Keratinocyte (primary cell): ENCODE measurements around the gene NOL11. TPM values are rescaled to one million over a fixed set of nuclear protein-coding genes. Genes with fewer than 3 reads are reported as not detected.

Experiments used
- DNase-seq: peaks from one replicate; pipeline ENCODE4 v3.0.0-alpha.2; 2011; ENCODE audit warnings: low read depth, missing footprints, low spot score
- FAIRE-seq: peaks from 2 replicates; lab custom pipeline; 2011; peaks lifted over from hg19 to GRCh38; lab: Jason Lieb, UNC
- H2AFZ ChIP-seq: 2 replicates; pipeline ENCODE4 v1.6.0; 2012; ENCODE audit warnings: low read length, control low read depth, inconsistent platforms; ENCODE audit not compliant: control insufficient read depth
- H3K27ac ChIP-seq: 2 replicates; pipeline ENCODE4 v1.5.1; 2011; ENCODE audit warnings: low read length; ENCODE audit not compliant: control insufficient read depth, insufficient read depth
- H3K27me3 ChIP-seq: 3 replicates; pipeline ENCODE4 v1.6.0; 2011; ENCODE audit warnings: low read length; ENCODE audit not compliant: control insufficient read depth, insufficient read depth; ENCODE audit errors: extremely low read depth
- H3K36me3 ChIP-seq, 2 experiments: 2 replicates in 1 of 2; 3 replicates in 1 of 2; pipeline ENCODE4 v1.5.1; 2011; ENCODE audit warnings: low read length in 2 of 2, mild to moderate bottlenecking in 1 of 2; ENCODE audit not compliant: control insufficient read depth in 2 of 2, insufficient read depth in 2 of 2; ENCODE audit errors: extremely low read depth in 1 of 2
- H3K4me1 ChIP-seq: 3 replicates; pipeline ENCODE4 v1.5.1; 2011; ENCODE audit warnings: low read length; ENCODE audit not compliant: control insufficient read depth, insufficient read depth; ENCODE audit errors: extremely low read depth
- H3K4me2 ChIP-seq: 3 replicates; pipeline ENCODE4 v1.6.0; 2011; ENCODE audit warnings: low read depth, low read length; ENCODE audit not compliant: control insufficient read depth, insufficient read depth; ENCODE audit errors: extremely low read depth
- H3K4me3 ChIP-seq, 3 experiments: fragments of 200-600 bp in 1 of 3; sonication (generic) in 1 of 3; 2 replicates in 2 of 3; 3 replicates in 1 of 3; pipeline ENCODE4 v1.5.1; 2011 to 2016; ENCODE audit warnings: low read length in 3 of 3, mild to moderate bottlenecking in 3 of 3, control low read depth in 2 of 3, inconsistent platforms in 1 of 3, low read depth in 1 of 3, mixed read lengths in 1 of 3, mixed run types in 1 of 3, moderate library complexity in 1 of 3; ENCODE audit not compliant: control insufficient read depth in 2 of 3, insufficient read depth in 2 of 3; ENCODE audit errors: extremely low read depth in 1 of 3
- H3K79me2 ChIP-seq: 2 replicates; pipeline ENCODE4 v1.6.0; 2012; ENCODE audit warnings: low read length; ENCODE audit not compliant: control insufficient read depth, insufficient read depth
- H3K9ac ChIP-seq: 3 replicates; pipeline ENCODE4 v1.6.0; 2011; ENCODE audit warnings: low read length; ENCODE audit not compliant: control insufficient read depth, insufficient read depth; ENCODE audit errors: extremely low read depth
- H3K9me1 ChIP-seq: 3 replicates; pipeline ENCODE4 v1.6.0; 2011; ENCODE audit warnings: low read length; ENCODE audit not compliant: control insufficient read depth, insufficient read depth; ENCODE audit errors: extremely low read depth
- H3K9me3 ChIP-seq: 2 replicates; pipeline ENCODE4 v1.5.1; 2012; ENCODE audit warnings: low read depth, low read length; ENCODE audit not compliant: control insufficient read depth
- H4K20me1 ChIP-seq: 3 replicates; pipeline ENCODE4 v1.6.0; 2011; ENCODE audit warnings: low read length; ENCODE audit not compliant: control insufficient read depth, insufficient read depth; ENCODE audit errors: extremely low read depth
- EZH2 ChIP-seq: IDR thresholded peaks from one replicate; pipeline ENCODE4 v1.6.1; 2012; ENCODE audit warnings: inconsistent platforms, mild to moderate bottlenecking, low read length, moderate library complexity
- dilution Hi-C: fragments of 300-500 bp; cut with MboI; formaldehyde crosslinking; loops from one replicate; pipeline ENCODE4 v1.7.0; 2020; ENCODE audit warnings: low sequenced_read_pairs; ENCODE audit not compliant: extremely low pct_ligation_motif_present
- polyA plus RNA-seq, 5 experiments: library from polyadenylated mRNA; depleted of rRNA in 3 of 5; stranded (reverse) in 3 of 5; stranded (forward) in 1 of 5; unstranded in 1 of 5; fragments of >200 nt; gene quantifications; 1 replicate in 1 of 5; 2 replicates in 3 of 5; 3 replicates in 1 of 5; pipeline versions ENCODE4 v1.2.1 to v1.2.3, GENCODE V29; 2011 to 2012; ENCODE audit warnings: missing spikeins in 2 of 5, low read depth in 1 of 5, low replicate concordance in 1 of 5
- TF ChIP-seq, protein P1 (sequence below), 3 experiments: IDR thresholded peaks in 1 of 3; conservative IDR thresholded peaks in 1 of 3; optimal IDR thresholded peaks in 1 of 3; 2 replicates in 2 of 3; 3 replicates in 1 of 3; pipeline versions ENCODE3 to v1.5.1; 2011; ENCODE audit warnings: low read length in 3 of 3, mild to moderate bottlenecking in 3 of 3, moderate library complexity in 2 of 3, control low read depth in 1 of 3, inconsistent platforms in 1 of 3; ENCODE audit not compliant: insufficient read depth in 2 of 3; ENCODE audit errors: extremely low read depth in 1 of 3

Gene NOL11
- polyA plus RNA-seq, 1 donor (not counting 4 experiments of a cell fraction or from before 2014, with no cell fraction given), result 63.0 TPM

DNA sequence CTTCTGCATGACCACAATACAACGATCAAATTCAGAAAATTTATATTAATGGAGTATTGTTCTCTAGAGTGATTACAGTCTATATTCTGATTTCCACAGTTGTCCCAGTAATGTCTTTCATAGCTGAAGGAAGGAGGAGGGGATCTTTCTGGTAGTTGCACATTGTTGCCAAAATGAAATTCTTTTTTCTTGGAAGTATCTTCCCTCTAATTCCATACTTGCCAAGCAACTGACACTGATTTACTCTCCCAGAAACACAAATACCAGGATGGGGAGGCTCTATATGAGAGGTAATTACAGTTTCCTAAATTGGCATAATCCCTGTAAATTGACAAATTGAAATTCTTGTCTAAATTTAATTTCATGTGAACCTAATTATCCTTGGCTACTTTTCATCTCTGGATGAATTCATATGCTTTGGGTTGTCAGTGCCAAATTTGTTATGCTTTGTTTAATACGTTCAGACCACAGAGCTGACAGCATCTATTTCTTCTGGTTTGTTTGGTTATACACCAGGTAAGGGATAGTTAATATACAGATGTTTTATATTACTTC is 30.0 kb downstream of the NOL11 start:
- FAIRE-seq (no peak), DNase-seq (no peak)
- TF ChIP-seq, protein P1, sequence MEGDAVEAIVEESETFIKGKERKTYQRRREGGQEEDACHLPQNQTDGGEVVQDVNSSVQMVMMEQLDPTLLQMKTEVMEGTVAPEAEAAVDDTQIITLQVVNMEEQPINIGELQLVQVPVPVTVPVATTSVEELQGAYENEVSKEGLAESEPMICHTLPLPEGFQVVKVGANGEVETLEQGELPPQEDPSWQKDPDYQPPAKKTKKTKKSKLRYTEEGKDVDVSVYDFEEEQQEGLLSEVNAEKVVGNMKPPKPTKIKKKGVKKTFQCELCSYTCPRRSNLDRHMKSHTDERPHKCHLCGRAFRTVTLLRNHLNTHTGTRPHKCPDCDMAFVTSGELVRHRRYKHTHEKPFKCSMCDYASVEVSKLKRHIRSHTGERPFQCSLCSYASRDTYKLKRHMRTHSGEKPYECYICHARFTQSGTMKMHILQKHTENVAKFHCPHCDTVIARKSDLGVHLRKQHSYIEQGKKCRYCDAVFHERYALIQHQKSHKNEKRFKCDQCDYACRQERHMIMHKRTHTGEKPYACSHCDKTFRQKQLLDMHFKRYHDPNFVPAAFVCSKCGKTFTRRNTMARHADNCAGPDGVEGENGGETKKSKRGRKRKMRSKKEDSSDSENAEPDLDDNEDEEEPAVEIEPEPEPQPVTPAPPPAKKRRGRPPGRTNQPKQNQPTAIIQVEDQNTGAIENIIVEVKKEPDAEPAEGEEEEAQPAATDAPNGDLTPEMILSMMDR (optimal IDR thresholded peaks at IDR 0.05 in 1 of 3, IDR thresholded peaks at IDR 0.05 in 1 of 3, conservative IDR thresholded peaks at IDR 0.05 in 1 of 3; ENCODE audit: extremely low read depth in 1 of 3, insufficient read depth in 2 of 3, low read length in 3 of 3), result no peak
- TF ChIP-seq EZH2, result no peak
- no peaks in the 10 kb centered on the region for H3K9me3 ChIP-seq
- H3K9ac ChIP-seq, result no peak overlapping the region
- no peaks in the 10 kb centered on the region for H3K27me3 ChIP-seq
- dilution Hi-C loops, result no loop called here
- peaks cover 9 to 19% of the 10 kb centered on the region in 2 experiments for H3K36me3 ChIP-seq
- no peaks in the 10 kb centered on the region for H3K79me2 ChIP-seq
- no peak overlapping the region for H2AFZ ChIP-seq
- no peak overlapping the region for H3K4me2 ChIP-seq
- no peak overlapping the region for H3K27ac ChIP-seq
- no peak overlapping the region for H3K4me3 ChIP-seq
- H3K4me1 ChIP-seq, result peaks cover 5% of the 10 kb centered on the region
- H4K20me1 ChIP-seq, result no peaks in the 10 kb centered on the region
- no peaks in the 10 kb centered on the region for H3K9me1 ChIP-seq

DNA sequence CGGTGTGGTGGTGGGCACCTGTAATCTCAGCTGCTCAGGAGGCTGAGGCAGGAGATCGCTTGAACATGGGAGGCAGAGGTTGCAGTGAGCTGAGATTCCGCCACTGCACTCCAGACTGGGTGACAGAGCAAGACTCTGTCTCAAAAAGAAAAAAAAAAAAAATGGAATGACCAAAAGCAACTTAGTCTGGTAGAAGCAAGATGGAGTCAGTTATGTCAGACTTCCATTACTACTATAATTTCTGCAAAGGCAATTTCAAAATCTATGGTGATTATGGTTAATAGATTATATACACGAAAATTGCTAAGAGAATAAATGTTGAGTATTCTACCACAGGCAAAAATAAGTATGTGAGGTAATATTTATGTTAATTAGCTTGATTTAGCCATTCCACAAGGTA is 32.3 kb downstream of the NOL11 start:
- no peaks in the 10 kb centered on the region for H3K79me2 ChIP-seq
- no peaks in the 10 kb centered on the region for H3K9me3 ChIP-seq
- H3K27ac ChIP-seq, result no peak overlapping the region
- no peak for FAIRE-seq
- H4K20me1 ChIP-seq, result no peaks in the 10 kb centered on the region
- H3K4me1 ChIP-seq, result peaks cover 5% of the 10 kb centered on the region
- TF ChIP-seq, protein P1 (optimal IDR thresholded peaks at IDR 0.05 in 1 of 3, IDR thresholded peaks at IDR 0.05 in 1 of 3, conservative IDR thresholded peaks at IDR 0.05 in 1 of 3; ENCODE audit: extremely low read depth in 1 of 3, insufficient read depth in 2 of 3, low read length in 3 of 3), result no peak
- no peak for TF ChIP-seq EZH2
- no peak overlapping the region for H2AFZ ChIP-seq
- H3K9me1 ChIP-seq, result no peaks in the 10 kb centered on the region
- H3K27me3 ChIP-seq, result no peaks in the 10 kb centered on the region
- peaks cover 4 to 11% of the 10 kb centered on the region in 2 experiments for H3K36me3 ChIP-seq
- dilution Hi-C loops, result no loop called here
- no peak overlapping the region for H3K4me2 ChIP-seq
- DNase-seq, result no peak
- no peak overlapping the region for H3K4me3 ChIP-seq
- H3K9ac ChIP-seq, result no peak overlapping the region
